ENCODE results near the gene GABRA4. TPM values are rescaled to one million over a fixed set of nuclear protein-coding genes. Genes with fewer than 3 reads are reported as not detected.

GABRA4 gene
- total RNA-seq, 1 donor from 2014 or later: not detected

DNA sequence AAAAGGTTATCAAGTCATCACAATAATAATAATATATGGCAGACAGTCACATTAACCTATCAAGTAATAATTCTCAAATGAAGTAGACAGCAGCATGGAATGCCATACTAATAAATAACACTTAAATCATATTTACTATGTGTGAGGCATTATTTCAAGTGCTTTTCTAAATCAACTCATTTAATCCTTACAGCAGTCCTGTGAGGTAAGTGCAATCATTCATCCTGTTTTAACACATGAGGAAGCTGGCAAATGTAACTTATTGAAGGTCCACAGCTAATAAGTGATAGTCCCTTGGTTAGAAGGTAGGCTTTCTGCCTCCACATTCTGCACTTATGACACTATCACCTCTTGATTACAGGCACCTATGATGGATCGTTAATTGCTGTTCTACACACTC lies 24.5 kb downstream of the GABRA4 start:
- TF ChIP-seq, protein P1, sequence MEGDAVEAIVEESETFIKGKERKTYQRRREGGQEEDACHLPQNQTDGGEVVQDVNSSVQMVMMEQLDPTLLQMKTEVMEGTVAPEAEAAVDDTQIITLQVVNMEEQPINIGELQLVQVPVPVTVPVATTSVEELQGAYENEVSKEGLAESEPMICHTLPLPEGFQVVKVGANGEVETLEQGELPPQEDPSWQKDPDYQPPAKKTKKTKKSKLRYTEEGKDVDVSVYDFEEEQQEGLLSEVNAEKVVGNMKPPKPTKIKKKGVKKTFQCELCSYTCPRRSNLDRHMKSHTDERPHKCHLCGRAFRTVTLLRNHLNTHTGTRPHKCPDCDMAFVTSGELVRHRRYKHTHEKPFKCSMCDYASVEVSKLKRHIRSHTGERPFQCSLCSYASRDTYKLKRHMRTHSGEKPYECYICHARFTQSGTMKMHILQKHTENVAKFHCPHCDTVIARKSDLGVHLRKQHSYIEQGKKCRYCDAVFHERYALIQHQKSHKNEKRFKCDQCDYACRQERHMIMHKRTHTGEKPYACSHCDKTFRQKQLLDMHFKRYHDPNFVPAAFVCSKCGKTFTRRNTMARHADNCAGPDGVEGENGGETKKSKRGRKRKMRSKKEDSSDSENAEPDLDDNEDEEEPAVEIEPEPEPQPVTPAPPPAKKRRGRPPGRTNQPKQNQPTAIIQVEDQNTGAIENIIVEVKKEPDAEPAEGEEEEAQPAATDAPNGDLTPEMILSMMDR (IDR thresholded peaks at IDR 0.05): no peak
- Mint-ChIP-seq H3K27ac (no peak overlapping the region), H3K9me3 (no peaks in the 10 kb centered on the region), H3K36me3 (ENCODE audit: low read depth) (no peaks in the 10 kb centered on the region), H3K4me3 (no peak overlapping the region), H3K4me1 (no peaks in the 10 kb centered on the region), H3K27me3 (no peaks in the 10 kb centered on the region)
- CTCF ChIA-PET: no interaction called here
- intact Hi-C loops (cut with micrococcal nuclease): no loop called here
- DNase-seq (no peak), ATAC-seq (ENCODE audit: low read depth) (no peak)
- POLR2A ChIA-PET: no interaction called here

DNA sequence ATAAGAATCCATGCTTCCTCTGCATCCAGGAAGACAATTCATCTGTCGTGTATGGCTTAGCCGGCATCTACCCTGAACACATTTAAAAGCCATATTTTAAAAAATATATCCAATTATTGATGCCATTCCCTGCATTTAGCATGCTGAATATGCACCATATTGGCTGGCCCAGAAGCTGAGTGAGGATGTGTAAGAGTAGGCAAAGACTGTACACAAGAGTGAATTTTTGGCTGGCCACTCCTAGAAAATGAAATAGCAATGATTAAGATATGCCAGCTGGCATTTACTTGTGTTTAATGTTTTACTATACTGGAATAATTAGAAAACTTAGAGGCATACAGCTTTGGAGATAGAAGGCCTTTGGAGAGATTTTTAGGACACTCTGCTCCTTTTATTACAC lies 25.8 kb downstream of the GABRA4 start:
- no peaks in the 10 kb centered on the region for H3K9me3 Mint-ChIP-seq
- no peak overlapping the region for H3K4me3 Mint-ChIP-seq
- TF ChIP-seq, protein P1 (IDR thresholded peaks at IDR 0.05): no peak
- no peak for DNase-seq
- CTCF ChIA-PET: no interaction called here
- H3K27ac Mint-ChIP-seq: no peak overlapping the region
- no peaks in the 10 kb centered on the region for H3K4me1 Mint-ChIP-seq
- intact Hi-C loops (cut with micrococcal nuclease): no loop called here
- no peak for ATAC-seq (ENCODE audit: low read depth)
- no peaks in the 10 kb centered on the region for H3K36me3 Mint-ChIP-seq (ENCODE audit: low read depth)
- POLR2A ChIA-PET: no interaction called here
- no peaks in the 10 kb centered on the region for H3K27me3 Mint-ChIP-seq

DNA sequence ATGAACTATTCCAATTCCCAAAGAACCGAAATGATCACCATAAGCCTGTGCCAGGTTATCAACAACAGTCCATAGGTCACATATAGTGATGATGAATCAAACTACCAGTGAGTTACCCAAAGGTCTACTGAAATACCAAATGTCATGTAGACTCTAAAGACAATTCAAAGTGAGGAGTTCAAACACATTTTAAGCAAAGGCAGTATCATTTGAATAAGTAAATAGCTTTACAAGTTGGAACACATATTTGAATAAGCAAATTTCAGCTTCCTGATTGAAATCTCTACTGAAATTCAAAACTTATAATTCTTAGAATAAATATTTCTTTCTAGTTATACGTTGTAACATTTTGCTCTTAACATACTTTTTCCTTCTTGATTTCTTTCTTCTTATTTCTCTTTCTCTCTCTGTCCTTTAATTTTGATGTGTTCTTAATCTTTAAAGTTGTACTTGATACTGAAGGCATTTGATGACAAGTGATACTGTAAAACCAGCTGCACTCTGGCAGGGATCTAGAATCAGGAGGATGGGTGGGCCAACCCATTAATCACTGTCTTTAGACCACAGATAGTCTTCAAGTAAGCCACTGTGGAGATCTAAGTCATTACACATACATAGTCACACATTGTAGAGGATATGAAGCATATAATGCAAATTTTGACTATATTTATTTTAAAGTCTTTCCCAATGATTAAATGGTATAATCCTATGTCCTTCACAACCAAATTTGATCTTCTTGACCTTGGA lies 34.5 kb downstream of the GABRA4 start:
- ChIA-PET CTCF (no interaction called here), POLR2A (no interaction called here)
- no peak overlapping the region for H3K4me3 Mint-ChIP-seq
- TF ChIP-seq, protein P1 (IDR thresholded peaks at IDR 0.05): no peak
- no peaks in the 10 kb centered on the region for H3K27me3 Mint-ChIP-seq
- no peaks in the 10 kb centered on the region for H3K4me1 Mint-ChIP-seq
- H3K9me3 Mint-ChIP-seq: no peaks in the 10 kb centered on the region
- ATAC-seq (ENCODE audit: low read depth) (no peak), DNase-seq (no peak)
- no peak overlapping the region for H3K27ac Mint-ChIP-seq
- intact Hi-C loops (cut with micrococcal nuclease): no loop called here
- H3K36me3 Mint-ChIP-seq (ENCODE audit: low read depth): no peaks in the 10 kb centered on the region

DNA sequence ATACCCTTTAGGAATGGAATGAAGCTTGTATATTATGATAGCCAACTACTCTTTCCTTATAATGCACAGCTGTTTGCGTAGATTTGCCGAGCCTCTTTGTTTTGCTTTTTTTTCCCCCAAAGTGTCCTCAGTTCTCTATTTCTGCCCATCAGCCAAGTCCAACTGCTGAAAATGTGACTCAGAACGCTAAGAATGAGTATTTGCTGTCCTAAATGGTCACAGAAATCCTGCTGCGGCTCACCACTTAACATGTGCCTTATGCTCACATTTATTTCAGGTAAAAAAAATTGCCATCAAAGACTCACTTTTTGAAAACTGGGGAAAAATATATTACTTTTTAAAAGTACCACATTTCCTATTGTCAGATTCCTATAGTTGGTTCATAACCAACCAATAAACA lies 36.9 kb downstream of the GABRA4 start:
- no peaks in the 10 kb centered on the region for H3K36me3 Mint-ChIP-seq (ENCODE audit: low read depth)
- peaks cover 3% of the 10 kb centered on the region for H3K27me3 Mint-ChIP-seq
- ATAC-seq (ENCODE audit: low read depth): no peak
- no peak for DNase-seq
- H3K4me1 Mint-ChIP-seq: no peaks in the 10 kb centered on the region
- TF ChIP-seq, protein P1 (IDR thresholded peaks at IDR 0.05): no peak
- intact Hi-C loops (cut with micrococcal nuclease): no loop called here
- CTCF ChIA-PET: no interaction called here
- POLR2A ChIA-PET: no interaction called here
- no peaks in the 10 kb centered on the region for H3K9me3 Mint-ChIP-seq
- no peak overlapping the region for H3K27ac Mint-ChIP-seq
- H3K4me3 Mint-ChIP-seq: no peak overlapping the region

DNA sequence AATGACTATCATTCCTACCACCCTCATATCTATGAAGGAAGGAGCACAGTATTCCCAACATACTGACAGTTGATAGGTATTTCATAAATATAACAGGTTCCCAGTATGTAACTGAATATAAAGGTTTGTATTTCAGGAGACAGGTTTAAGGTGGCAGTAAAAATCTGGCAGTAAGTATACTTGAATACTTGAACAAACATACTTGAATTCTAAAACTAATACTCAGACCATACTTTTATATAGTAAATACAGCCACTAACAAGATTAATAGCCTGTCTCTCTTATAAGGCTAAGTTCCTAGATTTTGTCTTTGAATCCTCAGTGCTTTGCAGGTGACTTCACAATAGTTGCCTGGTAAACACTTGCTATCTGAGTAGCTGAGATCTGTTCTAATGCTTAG lies 37.8 kb downstream of the GABRA4 start:
- Mint-ChIP-seq H3K9me3 (no peaks in the 10 kb centered on the region), H3K27me3 (peaks cover 3% of the 10 kb centered on the region), H3K4me3 (no peak overlapping the region), H3K4me1 (no peaks in the 10 kb centered on the region), H3K36me3 (ENCODE audit: low read depth) (no peaks in the 10 kb centered on the region), H3K27ac (no peak overlapping the region)
- no peak for DNase-seq
- intact Hi-C loops (cut with micrococcal nuclease): no loop called here
- no peak for ATAC-seq (ENCODE audit: low read depth)
- ChIA-PET POLR2A (no interaction called here), CTCF (no interaction called here)
- TF ChIP-seq, protein P1 (IDR thresholded peaks at IDR 0.05): no peak
